ENCODE data around the gene SAMD7. TPM values are rescaled to one million over a fixed set of nuclear protein-coding genes. Genes with fewer than 3 reads are reported as not detected.

The SAMD7 gene
- total RNA-seq, 1 donor from 2014 or later, result not detected

DNA sequence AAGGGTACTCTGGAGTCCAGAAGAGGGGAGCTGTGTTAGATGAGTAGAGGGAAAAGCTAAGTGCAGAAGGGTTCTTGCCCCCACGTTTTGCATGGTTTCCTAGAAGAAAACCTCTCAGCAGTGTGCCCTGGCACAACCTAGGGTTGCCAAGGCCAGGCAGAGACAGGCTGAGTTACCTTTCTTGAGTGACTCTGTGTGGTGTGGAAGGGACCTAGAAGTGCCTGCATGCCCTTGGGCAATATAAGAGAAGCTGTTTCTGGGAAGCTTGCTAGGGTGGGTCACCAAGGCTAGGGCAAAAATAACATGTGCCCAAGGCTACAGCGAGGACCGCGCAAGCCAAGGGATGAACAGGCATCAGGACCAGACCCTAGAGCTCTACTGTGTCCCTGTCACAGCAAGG, 3.4 kb upstream of the SAMD7 start:
- DNase-seq (ENCODE audit: low read depth in 2 of 2), result no peak

DNA sequence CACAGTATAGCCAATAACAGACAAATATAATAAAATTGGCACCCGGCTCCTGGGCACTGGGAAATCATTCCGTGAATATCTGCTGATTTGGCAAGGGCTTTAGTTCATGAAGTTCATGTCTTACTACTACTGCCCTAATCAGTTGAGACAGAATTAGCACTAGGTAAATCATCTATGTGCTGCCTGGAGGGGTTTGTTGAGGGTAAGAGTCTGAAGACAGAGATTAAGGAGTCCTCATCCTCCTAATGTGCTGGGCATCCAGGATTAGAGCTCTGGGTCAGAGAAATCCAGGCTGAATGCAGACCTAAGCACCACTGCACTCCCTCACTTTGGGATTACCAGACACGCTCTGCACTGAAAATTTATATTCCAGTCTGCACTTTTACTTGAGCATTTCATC, 2.0 kb downstream of the SAMD7 start:
- DNase-seq (ENCODE audit: low read depth in 2 of 2), result no peak

DNA sequence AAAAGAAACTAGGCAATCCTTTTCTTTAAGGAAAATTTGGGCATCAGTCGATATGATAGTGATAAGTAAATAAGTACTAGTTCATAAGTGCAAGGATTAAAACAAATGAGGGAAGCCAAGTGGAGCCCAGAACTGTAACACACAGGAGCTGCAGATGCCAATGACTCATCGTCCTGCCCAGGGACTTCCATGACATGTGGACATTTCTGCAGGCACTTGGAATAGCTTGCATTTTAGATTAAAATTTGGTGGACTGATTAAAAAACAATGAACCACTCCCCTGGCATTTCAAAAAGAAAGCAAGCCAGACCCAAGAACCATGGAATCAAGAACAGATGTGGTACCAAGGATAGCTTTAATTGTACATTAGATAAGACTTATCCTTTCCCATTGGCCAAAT, 2.9 kb downstream of the SAMD7 start:
- DNase-seq (ENCODE audit: low read depth in 2 of 2), result peak; percentile 16 to 34

DNA sequence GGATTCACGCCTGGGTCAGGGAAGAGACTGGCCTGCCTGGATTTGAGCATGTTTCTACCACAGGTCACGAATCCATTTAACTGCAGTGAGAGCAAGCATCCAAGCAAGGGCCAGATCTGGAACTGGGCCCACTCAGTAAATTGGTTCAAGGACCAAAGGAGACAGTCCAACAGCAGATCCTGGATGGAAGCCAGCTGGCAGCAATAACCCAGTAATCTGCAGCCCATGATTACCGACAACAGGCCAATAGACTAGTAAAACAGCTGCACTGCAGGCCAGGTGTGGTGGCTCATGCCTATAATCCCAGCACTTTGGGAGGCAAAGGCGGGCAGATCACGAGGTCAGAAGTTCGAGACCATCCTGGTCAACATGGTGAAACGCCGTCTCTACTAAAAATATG, 11.8 kb downstream of the SAMD7 start:
- peak in 1 of 2 donors; percentile 53 for DNase-seq (ENCODE audit: low read depth in 2 of 2)

DNA sequence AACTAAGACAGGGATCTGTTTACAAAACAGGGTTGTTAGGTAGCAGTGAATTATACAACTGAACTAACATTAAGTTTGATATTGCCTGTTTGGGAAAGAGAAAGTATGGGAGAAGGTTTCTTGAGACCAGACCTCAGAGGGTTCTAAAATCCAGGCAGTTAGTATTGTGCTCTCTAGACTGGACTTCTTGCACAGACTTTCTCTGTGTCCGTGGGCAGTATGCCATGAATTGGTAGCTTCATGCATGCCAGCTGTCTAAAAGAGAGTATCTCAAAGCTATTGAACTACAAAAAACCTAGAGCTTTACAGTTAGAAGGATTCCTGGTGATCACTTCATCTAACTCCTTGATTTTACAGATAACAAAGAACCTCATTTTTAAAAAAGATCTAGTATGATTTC, 12.5 kb downstream of the SAMD7 start:
- no peak for DNase-seq (ENCODE audit: low read depth in 2 of 2)

DNA sequence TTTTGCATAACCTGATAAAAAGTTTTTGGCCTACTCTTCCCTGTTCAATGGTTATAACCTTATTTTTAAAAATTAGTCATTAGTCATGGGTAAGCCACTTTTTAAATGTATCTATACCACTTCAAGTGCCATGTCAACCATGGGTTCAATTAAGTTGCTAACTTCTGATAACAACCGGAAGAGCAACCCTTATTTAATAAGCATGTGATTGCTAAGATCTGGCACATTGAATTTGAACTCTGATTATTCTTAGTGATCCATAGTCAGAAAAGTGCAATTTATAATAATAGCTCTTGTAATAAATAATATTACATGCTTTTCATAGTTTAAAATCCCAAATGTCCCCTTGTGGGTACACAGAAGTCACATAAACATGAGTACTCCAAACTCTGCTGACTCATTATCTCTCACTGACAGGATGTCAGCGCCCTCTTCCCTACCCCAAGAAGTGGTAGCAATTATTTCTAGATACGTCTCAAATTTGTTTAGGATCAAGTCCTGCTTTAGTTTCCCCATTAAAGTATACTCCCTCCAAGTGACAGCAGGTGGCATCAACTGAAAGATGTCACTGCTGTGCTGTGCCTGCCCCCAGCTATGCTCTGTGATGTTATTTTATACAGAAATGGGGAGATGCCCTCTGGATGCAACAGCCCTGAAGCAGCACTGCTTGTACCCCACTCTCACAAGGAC, 18.6 kb downstream of the SAMD7 start:
- DNase-seq (ENCODE audit: low read depth in 2 of 2), result no peak

DNA sequence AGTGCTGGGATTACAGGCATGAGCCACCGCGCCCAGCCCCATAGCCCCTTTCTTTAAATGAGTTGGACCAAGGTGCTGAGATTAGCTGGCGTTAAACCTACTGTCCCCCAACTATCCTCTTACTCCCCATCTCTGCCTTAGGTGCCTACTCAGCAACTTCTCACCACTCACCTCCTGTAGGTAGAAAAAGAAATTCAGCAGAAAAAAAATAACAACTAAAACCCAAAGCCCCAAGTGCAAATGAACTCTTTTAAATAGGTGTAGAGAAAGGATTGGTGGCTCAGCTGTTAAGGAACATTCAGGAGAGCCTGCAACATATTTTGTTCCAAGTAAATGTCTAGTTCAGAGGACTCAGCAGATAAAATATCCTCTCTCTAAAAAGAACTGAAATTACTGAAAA, 19.5 kb downstream of the SAMD7 start:
- no peak for DNase-seq (ENCODE audit: low read depth in 2 of 2)

DNA sequence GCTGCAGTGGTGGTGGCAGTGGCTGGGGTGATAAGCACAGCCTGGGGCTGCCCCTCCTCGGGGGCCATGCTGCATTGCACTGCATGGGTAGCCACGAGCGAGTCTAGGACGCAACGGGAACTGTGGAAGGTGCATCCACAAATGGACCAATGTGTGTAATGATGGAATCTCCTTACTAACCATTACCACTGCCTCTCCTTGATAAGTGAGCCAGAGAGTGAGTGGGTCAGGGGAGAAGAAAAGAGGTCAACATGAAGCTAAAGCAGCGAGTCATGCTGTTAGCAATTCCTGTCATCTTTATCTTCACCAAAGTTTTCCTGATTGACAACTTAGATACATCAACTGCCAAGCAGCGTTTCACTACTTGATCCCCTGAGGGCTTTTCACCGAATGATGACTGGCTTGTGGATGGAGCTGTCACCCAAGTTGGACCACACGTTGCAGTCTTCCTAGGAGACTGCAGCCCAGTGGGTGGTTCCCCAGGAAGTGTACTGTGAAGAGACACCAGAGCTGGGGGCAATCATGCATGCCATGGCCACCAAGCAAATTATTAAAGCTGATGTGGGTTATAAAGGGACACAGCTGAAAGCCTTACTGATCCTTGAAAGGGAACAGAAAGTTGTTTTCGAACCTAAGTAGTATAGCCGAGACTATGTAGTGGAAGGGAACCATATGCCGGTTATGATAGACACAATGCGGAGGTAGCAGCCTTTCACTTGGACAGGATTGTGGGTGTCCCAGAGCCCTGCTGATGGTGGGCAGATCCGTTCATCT, 20.6 kb downstream of the SAMD7 start:
- no peak for DNase-seq (ENCODE audit: low read depth in 2 of 2)

DNA sequence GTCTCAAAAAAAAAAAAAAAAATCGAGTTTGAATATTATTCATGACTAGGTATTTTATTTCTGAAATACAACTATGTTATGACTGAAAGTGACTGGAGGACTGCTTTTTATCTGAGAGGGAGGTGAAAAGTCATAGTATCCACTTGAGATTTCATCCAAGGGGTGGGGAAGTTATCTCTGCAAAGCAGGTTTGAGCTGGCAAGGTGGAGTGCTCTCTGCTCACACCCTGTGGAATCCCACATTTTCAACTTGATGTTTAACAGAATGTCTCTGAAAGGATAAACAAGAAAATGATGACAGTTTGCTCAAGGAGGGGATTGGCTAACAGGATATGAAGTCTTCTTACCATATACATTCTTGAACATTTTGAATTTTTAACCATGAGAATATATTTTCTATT, 27.9 kb downstream of the SAMD7 start:
- DNase-seq (ENCODE audit: low read depth in 2 of 2), result no peak

DNA sequence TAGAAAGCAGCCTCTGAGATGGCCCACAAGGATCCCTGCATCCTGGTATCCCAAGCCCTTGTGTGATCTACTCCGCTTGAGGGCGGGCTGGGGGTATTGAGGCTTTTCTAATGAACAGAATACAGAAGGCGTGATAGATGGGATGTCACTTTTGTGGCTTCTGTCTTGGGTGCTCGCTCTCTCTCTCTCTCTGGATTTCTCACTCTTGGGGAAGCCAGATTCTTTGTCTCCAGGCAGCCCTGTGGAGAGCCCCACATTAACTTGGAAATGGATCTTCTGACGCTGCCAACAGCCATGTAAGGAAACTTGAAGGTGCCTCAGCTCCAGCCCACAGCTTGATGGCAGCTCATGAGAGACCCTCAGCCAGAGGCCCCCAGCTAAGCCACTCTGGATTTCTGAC, 28.4 kb downstream of the SAMD7 start:
- DNase-seq (ENCODE audit: low read depth in 2 of 2), result no peak

DNA sequence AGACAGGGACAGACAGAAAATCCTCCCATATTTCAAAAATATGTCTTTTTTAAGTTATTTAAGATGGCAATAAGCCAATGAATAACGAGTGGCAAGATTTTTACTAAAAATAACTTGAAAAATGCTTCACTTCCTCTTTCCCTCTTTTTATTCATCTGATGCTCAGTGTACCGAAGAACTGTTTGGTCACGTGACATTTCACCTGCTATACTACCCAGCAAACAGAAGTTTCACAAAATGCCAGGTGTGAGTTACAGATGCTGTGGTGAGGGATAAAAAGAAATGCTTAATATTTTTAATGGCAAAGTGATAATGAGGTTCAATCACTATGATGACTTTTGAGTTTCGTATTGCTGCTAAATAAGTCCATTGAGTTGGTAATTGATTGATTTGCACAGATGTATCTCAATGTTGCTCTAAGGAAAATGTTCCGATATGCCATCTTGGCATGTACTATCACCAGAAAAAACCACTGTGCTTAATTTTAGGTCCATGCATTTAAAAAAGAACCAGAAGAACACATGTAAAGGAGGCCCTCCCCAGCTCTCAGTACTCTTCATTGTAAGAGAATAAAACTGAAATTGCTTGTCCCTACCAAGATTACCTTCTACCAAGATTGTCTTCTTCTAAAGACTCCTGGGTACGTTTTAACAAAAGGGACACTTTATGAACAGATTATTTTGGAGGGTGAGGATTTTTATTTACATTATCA, 29.3 kb downstream of the SAMD7 start:
- DNase-seq (ENCODE audit: low read depth in 2 of 2), result no peak

DNA sequence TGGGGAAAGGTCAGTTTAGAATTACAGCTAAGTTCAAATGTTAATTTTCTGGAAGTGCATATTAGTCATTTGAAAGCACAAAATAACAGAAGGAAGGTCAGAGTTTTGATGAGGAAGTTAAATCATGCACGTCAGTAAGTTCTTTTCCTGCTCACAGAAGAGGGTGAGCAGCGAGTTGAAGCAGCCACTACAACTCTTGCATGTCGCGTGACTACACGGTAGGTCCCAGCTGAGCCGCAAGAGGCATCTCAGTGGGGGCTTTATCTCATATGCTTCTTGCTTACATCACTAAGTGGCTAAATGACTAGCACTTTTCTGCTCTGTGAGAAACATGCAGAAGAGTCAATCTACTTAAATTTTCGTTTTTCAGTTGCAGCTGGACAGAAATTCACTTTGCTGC, 33.9 kb downstream of the SAMD7 start:
- DNase-seq (ENCODE audit: low read depth in 2 of 2), result peak; percentile 10 to 45

DNA sequence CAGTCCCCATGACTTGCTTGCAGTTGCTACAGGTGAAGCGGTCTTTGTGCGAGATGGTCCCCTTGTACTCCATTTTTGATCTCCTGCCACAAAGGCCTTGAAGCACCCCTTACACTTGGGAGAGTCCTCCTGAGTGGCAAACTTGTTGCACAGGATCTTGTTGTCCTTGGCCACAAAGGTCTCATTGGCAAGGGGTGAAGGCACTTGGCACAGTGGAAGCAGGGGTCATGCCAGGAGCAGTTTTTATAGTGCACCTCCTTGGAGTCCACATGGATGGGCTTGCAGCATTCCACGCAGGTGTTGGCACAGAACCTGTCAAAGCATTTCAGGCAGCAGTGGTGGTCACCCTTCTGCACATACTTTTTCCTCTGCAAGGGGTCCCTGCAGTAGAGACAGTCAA, 35.0 kb downstream of the SAMD7 start:
- DNase-seq (ENCODE audit: low read depth in 2 of 2), result no peak

DNA sequence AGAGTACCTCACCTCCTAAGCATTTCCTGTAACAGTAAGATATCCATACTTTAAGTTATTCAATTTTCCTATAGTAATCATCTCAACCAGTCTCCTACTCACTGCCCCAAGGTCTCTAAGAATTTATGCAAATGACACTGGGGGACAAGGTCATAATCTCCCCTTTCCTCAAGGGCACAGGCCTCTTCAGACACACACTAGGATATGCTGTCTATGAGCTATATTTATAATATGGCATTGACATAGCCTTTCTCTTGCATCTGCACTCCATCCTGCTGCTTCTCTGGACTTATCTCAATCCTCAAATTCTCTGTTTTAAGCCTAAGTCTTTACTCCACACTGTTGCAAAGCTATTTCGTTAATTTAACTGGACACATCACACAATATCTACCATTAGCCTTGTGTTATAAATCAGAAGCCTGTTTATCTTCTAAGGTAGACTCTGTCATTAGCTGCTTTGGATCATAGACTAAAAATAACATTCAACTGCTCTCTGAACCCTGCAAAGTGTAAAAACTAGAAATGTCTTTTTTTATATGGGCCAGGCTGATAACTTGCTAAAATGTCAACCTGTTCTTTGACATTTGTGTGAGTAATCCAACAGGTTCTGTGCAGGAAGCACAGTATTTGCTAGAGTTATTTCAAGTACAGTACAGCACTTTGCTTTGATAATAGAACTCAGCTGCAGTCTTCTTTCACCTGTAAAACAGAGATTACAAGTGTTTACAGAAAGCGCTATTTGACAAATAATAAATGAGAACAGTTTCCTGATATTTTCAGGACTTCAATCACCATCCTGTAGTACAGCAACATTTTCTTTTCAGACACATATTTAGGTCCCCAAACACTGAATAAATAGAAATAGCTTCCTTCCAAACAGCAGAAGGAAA, 37.4 kb downstream of the SAMD7 start:
- DNase-seq (ENCODE audit: low read depth in 2 of 2), result no peak

DNA sequence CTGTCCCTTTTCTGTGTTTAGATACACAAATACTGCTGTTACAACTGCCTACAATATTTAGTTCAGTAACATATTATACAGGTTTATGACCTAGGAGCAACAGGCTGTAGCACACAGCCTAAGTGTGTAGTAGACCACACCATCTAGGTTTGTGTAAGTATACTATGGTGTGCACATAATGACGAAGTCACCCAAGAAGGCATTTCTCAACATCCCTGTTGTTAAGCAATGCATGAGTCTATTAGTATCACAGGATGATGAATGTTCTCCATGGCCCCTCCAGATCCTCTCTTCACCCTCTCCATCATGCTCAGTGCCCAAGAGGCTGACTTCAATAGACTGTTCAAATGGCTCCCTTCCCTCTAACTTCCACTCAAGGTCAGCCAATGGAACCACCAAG, 40.7 kb downstream of the SAMD7 start:
- no peak for DNase-seq (ENCODE audit: low read depth in 2 of 2)

DNA sequence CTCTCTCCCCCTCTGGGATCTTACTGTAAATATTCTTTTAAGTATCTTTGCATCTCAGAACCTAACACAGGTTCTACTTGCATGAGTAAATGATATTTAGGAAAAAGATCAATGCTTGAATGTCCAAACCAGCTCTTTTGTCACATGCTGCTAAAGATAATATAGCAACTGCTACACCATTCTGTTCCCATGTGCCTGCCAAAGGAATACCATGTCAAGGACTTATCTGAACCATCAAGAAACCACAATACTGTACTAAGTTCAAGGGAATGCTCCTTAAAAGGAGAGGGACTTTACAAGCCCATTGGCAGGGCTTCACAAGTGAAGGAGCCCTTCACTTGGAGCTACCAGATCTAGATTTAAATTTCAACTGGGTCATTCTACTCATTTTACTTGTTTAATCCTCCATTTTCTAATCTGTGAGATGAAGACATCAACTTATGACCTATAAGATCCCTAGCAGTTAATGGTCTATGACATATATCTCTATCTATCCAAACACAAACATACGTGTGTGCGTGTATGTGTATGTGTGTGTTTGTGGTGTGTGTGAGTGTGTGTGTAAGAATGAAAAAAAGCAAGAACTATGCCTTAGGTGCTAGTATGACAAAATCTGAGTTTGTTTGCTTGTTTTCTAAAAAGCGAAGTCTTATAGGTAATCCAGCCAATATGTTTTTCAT, 42.2 kb downstream of the SAMD7 start:
- DNase-seq (ENCODE audit: low read depth in 2 of 2), result no peak

DNA sequence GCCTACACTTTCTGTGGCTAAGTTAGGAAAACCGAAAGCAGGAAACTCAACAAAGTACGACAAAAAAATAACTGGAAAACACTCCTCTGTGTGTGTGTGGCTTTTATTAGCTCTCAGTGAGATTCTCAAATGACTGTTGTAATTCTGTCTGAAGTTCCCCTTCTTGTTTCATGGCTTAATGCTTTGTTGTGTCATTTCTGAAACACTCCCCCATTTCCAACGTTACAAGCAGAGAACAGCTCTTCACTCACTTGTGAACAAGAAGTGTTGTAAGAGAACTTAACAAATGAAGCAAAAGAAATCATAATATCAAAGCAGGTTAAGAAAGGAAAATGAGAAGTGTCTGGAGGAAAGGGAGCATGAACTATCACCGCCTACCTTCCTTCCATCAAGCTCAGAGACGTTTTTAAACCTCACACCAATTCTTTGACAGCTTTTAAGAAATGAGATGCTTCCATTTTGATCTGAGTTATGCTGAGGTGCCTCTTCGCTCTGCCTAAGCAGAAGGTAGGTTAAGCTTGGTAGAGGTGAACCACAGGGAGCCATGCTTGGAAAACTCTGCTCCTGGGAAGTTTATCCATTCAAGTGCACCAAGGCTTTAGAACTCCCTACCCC, 42.9 kb downstream of the SAMD7 start:
- DNase-seq (ENCODE audit: low read depth in 2 of 2), result no peak

DNA sequence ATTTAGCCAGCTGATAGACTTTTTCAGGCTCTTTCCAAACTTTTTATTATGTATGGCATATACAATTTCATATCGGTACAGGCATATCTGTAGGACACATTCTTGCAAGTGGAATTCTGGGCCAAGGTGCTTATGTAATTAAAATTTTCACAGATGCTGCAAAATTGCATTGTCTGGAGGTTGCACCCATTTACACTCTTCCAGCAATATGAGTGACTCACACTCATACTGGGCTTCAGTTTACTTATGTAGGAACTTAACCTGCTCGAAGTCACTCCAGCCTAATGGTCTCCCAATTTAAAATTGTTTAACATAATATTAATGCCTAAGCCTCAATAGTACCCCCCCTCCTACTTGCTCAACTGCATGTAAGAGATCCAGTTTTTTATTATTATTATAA, 44.0 kb downstream of the SAMD7 start:
- no peak for DNase-seq (ENCODE audit: low read depth in 2 of 2)

DNA sequence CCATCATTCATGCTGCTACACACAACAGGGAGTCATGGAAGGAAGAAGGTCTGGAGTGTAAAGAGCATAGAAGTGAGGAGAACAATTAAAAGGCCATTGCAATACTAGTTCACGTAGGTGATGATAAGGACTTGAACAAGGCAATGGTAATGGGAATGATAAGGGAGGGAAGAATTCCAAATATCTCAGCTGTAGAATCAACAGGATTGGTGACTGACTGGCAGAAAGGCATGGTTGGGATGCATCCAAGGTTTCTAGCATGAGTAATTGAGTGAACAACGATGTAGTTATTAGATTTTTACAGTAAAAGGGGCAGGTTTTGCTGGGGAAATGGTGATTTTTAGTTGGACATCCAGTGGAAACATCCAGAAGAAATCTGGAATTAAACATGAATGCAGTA, 52.8 kb downstream of the SAMD7 start:
- no peak for DNase-seq (ENCODE audit: low read depth in 2 of 2)

DNA sequence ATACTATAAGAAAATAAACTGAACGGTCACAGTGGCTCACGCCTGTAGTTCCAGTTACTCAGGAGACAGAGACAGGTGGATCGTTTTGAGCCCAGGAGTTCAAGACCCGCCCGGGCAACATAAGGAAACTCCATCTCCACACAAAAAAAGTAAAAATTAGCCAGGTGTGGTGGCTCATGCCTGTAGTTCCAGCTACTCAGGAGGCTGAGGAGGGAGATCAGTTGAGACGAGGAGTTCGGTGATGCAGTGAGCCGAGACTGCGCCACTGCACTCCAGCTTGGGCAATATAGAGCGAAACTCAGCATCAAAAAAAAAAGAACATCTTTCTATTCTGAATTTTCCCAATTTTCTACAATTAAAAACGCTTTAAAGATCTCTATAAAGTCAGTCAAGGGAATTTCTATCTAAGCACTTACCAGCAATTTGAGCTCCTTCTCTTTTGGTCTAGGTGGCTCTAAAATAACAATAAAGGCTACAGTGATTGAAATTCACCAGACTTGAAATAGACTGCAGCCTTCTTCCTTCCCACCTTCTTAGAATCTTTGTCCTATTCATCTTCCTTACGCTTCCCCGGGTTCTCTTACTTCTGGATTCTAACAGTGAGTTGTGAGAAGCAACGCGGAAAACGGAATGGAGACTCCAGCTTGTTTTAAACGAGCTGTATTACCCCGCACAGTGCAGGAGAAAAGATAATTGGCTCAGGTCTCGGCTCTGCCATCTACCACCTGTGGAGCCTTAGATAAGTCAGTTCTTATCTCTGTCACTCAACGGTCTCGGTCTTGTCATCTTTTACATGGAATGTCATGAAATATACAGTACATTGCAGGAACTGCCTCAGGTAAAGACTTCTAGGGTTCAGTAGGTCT, 54.4 kb downstream of the SAMD7 start:
- peak in 1 of 2 donors; percentile 4 for DNase-seq (ENCODE audit: low read depth in 2 of 2)
